Measurements from ENCODE around the gene HCK. TPM values are rescaled to one million over a fixed set of nuclear protein-coding genes. Genes with fewer than 3 reads are reported as not detected.

Gene HCK
- total RNA-seq, 4 donors from 2014 or later = 7.0 to 10.2 (median 8.7) TPM

DNA sequence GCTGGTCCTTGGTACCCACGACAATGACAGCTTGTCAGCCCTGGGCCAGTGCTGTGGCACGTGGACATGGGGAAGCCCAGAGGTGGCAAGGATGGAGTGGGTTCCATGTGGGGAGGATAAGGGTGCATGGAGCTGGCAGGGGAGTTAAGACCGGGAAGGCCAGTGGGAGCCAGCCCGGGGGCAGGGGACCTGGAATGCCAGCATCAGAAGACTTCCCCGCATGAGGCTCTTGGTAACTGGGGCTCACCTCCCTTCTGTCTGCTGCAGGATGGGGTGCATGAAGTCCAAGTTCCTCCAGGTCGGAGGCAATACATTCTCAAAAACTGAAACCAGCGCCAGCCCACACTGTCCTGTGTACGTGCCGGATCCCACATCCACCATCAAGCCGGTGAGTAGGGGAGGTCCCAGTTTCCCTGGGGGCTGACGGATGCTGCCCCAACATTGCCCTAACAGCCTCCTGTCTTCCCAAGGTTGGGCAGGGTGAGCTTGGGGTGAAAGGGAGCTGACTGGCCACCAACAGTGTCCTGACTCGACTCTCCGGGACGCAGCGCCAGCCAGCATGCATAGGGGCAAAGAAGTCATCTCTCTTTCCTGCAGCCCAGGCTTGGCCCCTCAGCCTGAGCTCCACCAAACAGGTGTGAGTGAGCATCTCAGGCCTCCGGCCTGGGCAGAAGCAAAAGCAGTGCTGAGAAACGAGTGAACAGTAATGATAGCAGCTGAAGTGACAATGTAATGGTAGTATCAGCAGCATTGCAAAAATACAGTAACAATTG, 19.5 kb downstream of the HCK start:
- WGBS, 2 donors = 83 to 86% methylated on average over 17 of the region's 17 CpGs
- TF ChIP-seq, protein P1, sequence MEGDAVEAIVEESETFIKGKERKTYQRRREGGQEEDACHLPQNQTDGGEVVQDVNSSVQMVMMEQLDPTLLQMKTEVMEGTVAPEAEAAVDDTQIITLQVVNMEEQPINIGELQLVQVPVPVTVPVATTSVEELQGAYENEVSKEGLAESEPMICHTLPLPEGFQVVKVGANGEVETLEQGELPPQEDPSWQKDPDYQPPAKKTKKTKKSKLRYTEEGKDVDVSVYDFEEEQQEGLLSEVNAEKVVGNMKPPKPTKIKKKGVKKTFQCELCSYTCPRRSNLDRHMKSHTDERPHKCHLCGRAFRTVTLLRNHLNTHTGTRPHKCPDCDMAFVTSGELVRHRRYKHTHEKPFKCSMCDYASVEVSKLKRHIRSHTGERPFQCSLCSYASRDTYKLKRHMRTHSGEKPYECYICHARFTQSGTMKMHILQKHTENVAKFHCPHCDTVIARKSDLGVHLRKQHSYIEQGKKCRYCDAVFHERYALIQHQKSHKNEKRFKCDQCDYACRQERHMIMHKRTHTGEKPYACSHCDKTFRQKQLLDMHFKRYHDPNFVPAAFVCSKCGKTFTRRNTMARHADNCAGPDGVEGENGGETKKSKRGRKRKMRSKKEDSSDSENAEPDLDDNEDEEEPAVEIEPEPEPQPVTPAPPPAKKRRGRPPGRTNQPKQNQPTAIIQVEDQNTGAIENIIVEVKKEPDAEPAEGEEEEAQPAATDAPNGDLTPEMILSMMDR (IDR thresholded peaks at IDR 0.05) = no peak
- TF ChIP-seq POLR2A (IDR thresholded peaks at IDR 0.05) = no peak
- no peak overlapping the region for H3K4me3 ChIP-seq (ENCODE audit: low read depth, poor library complexity, severe bottlenecking)

DNA sequence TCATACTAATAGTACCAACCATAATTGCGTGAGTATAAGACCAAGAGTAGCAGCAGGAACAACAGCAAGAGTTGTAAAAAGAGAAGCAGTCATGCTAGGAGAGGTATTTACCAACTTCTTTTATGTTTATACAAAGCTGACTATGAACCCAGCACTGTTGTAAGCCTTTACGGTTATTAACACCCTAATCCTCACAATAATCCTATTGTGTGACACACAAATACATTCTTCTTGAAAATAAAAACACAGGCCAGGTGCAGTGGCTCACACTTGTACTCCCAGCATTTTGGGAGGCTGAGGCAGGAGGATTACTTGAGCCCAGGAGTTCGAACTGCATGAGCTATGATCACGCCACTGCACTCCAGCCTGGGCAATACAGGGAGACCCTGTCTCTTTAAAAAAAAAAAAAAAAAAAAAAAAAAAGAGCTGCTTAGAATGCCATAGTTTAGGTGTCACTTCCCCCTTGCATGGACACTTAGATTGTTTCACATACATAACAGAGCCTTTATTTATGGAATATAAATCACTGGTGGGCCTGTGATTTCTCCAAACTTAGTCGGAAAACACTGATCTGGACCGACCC, 20.2 kb downstream of the HCK start:
- no peak for DNase-seq (ENCODE audit: low spot score in 2 of 2)
- intact Hi-C loops (cut with DNase I; ENCODE audit: low total_unique reads) = no loop called here
- 85% methylated on average over 6 of the region's 6 CpGs for WGBS, 2 donors
- no peak overlapping the region for H3K4me3 ChIP-seq (ENCODE audit: low read depth, poor library complexity, severe bottlenecking)
- no peak for TF ChIP-seq POLR2A (IDR thresholded peaks at IDR 0.05)
- TF ChIP-seq, protein P1 (IDR thresholded peaks at IDR 0.05) = no peak

More for the DNA sequence above, 19.5 kb downstream of the HCK start:
- no peak for DNase-seq (ENCODE audit: low spot score in 2 of 2)
- intact Hi-C loops (cut with DNase I; ENCODE audit: low total_unique reads) = no loop called here

DNA sequence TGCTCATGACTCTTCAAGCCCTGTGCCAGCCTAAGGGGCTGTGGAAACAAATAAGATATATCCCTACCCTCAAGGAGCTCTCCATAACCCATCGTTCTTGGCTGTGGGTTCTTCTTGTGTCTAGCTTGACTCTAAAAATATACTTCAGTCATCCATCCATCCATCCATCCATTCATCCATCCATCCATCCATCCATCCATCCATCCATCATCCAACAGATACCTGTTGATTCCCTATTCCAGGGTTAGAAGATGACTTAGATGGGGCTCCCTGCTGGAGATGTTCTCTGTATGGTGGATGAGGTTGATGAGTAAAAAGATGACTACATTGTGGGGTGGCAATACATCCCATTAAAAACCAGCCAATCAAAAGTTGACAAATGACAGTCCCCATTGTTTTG, 23.5 kb downstream of the HCK start:
- no peak for TF ChIP-seq POLR2A (IDR thresholded peaks at IDR 0.05)
- TF ChIP-seq, protein P1 (IDR thresholded peaks at IDR 0.05) = no peak
- intact Hi-C loops (cut with DNase I; ENCODE audit: low total_unique reads) = no loop called here
- no peak overlapping the region for H3K4me3 ChIP-seq (ENCODE audit: low read depth, poor library complexity, severe bottlenecking)
- WGBS, 2 donors = 87 to 93% methylated on average over 1 of the region's 1 CpG
- no peak for DNase-seq (ENCODE audit: low spot score in 2 of 2)

DNA sequence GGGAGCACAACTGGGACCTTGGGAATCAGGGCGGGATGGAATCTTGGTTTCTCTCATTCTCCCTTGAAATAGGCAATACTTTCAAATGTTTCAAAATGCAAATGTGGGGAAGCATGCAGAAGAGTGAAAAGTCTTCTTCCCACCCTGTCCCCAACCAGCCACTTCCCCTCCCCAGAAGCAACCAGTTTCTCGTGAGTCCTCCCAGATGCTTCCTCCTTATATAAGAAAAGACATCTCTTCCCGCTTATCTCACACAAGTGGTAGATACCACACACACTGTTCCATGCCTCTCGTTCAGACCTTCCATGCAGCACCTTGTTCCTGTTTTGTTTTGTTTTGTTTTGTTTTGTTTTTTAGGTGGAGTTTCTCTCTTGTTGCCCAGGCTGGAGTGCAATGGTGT, 25.1 kb downstream of the HCK start:
- no peak overlapping the region for H3K4me3 ChIP-seq (ENCODE audit: low read depth, poor library complexity, severe bottlenecking)
- WGBS, 2 donors = 73 to 81% methylated on average over 4 of the region's 4 CpGs
- DNase-seq (ENCODE audit: low spot score in 2 of 2) = no peak
- intact Hi-C loops (cut with DNase I; ENCODE audit: low total_unique reads) = no loop called here
- no peak for TF ChIP-seq POLR2A (IDR thresholded peaks at IDR 0.05)
- TF ChIP-seq, protein P1 (IDR thresholded peaks at IDR 0.05) = no peak

DNA sequence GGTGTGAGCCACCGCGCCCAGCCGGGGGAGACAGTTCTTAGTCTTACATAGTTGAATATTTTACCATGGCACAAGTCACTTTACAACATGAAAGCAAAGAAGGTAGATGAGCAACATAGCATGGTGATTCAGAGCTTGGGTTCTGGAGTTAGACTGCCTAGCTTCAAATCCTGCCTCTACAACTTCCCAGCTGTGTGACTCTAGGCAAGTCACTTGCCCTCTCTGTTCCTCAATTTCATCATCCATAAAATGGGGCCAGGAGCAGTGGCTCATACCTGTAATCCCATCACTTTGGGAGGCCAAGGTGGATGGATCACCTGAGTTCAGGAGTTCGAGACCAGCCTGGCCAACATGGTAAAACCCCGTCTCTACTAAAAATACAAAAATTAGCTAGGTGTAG, 26.3 kb downstream of the HCK start:
- intact Hi-C loops (cut with DNase I; ENCODE audit: low total_unique reads) = no loop called here
- TF ChIP-seq POLR2A (IDR thresholded peaks at IDR 0.05) = no peak
- TF ChIP-seq, protein P1 (IDR thresholded peaks at IDR 0.05) = no peak
- WGBS, 2 donors = 97 to 98% methylated on average over 5 of the region's 5 CpGs
- DNase-seq (ENCODE audit: low spot score in 2 of 2) = no peak
- no peak overlapping the region for H3K4me3 ChIP-seq (ENCODE audit: low read depth, poor library complexity, severe bottlenecking)

All from lower leg skin (tissue), 4 donors.